HG03039 (cell line): ENCODE results near the gene NPR2.

Experiments used
- ATAC-seq: cut with Tn5 transposase; IDR thresholded peaks from one replicate; pipeline ENCODE4 v1.9.1; 2021; ENCODE audit warnings: mild to moderate bottlenecking, moderate library complexity; ENCODE audit not compliant: unreplicated experiment

The NPR2 gene

DNA sequence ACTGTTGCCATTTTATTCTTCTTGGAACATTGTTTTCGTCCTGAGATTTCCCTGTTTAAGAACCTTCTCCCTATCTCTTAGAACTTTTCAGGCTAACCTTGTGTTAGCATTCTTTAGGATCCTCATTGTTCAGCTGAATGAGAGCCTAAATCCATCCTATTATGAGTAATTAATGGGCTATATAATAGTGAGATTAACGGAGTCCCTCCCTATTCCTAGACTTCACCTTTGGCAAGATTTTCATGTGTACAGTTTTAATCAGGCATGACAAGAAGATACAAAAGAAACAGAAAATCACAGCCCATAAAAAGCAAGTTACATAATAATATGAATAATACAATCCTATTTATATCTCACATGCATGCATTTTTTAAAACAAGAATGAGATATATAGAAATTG lies 28.2 kb upstream of the NPR2 start:
- ATAC-seq, result no peak

DNA sequence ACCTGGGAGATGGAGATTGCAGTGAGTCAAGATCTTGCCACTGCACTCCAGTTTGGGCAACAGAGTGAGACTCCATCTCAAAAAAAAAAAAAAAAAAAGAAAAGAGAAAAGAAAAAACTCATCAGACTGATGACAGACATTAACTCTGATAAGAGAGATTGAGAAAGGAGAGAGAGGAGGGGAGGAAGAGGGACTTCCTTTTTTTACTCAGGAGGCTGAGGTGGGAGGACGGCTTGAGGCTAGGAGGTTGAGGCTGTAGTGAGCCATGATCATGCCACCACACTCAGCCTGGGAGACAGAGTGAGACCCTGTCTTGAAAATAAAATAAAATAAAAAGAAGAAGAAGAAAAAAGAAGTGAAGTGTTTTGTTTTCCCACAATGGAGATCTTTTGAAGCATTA lies 27.6 kb upstream of the NPR2 start:
- no peak for ATAC-seq

DNA sequence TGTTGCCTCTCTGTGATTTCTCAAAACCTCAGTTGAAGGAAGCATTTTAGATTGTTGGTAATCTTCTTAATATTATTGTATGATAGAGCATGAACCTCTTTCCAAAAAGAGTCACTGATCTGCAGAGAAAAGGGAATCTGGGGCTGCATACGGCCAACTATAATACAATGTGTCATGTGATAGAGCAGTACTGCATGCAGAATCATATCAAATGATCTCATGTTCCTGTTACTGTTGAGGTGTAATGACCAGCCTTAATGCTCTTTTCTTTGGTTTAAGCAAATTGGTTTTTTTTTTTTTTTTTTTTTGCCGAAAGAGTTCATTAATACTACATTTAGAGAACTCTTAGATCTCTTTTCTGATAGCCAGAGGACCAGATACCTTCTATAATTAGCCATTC lies 24.4 kb upstream of the NPR2 start:
- no peak for ATAC-seq

DNA sequence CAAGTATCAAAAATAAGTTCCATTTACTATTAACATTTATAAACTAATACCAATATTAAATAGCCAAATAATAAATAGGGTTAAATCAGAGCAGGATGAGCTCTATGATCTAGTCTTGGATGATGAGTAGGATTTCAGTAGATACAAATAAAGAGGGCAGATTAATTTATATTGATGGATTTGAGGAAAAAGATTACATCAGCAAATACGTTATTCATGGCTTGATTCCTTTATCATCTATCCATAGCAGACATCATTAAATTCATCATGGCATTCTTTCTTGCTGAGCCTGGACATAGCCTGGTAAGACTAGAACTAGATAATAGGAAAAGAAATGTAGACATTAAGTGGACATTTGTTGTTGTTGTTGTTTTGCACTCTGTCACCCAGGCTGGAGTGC lies 23.9 kb upstream of the NPR2 start:
- no peak for ATAC-seq

DNA sequence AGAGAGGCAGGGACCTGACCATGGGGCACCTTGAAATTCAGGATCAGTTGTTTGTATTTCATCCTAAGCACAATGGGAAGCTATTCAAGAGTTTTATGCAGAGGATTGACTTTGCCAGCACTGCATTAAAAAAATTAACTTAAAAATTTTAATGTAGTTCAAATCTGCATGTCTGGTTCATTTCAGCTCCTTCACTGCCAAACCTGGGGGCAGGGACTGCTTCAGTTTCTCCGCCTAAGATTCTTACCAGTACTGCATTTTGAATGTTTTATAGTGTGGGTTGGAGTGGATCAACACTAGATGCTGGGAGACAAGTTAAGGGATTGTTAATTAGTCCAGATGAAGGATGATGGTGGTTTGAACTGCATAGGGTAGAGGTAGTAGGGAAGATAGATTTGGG lies 21.6 kb upstream of the NPR2 start:
- ATAC-seq, result no peak

DNA sequence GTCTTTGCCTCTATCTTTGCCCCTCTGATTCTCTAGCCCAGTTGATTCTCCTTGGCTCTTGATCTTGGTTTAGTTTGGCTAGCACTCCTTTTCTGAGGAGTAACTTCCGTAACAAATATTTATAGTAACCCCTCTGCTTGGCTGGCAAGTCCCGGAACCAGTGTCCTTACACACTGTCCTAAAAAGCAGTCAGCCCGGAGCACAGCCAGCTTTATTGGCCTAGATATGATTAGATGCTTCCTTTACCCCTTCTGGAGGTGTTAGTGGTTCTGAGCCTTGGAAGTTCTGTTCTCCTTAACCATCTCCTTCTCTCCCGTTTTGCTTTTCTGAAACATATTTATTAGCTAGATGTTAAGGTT lies 20.3 kb upstream of the NPR2 start:
- ATAC-seq, result no peak

DNA sequence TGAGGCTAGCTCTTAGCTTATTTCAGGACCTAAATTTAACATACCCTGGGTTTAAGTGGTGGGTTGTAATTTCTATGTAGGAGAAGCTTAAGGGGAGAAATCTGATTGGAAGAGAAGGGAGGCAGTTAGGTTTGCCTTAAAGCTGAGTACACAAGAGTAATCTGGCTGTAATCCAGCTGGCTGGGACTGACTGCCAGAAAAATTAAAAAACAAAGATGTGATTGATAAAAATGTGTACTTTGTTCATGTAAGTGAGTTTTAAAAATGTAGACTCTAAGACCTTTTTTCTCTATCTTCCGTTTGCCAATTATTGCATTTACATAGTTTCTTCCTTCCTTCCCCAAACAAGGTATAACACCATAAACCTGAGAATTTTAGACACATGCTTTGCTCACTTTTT lies 19.9 kb upstream of the NPR2 start:
- no peak for ATAC-seq

DNA sequence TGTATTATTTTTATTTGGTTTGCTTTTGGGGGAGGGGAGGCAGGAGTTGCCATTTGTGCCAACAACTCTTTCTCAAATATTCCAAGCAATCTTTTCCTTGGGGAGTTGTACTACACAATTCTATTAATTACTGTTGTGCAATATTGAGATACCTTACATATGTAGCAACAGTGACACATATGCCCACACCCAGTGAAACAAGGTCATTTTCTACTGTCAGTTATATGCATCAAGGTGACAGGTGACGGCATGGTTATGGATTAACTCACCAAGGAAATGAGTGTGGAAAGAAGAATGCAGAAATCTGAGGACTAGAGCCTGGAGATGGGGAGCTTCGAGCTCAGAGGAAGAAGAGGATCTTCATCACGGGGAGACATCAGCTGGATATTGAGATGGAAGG lies 19.4 kb upstream of the NPR2 start:
- ATAC-seq, result no peak

DNA sequence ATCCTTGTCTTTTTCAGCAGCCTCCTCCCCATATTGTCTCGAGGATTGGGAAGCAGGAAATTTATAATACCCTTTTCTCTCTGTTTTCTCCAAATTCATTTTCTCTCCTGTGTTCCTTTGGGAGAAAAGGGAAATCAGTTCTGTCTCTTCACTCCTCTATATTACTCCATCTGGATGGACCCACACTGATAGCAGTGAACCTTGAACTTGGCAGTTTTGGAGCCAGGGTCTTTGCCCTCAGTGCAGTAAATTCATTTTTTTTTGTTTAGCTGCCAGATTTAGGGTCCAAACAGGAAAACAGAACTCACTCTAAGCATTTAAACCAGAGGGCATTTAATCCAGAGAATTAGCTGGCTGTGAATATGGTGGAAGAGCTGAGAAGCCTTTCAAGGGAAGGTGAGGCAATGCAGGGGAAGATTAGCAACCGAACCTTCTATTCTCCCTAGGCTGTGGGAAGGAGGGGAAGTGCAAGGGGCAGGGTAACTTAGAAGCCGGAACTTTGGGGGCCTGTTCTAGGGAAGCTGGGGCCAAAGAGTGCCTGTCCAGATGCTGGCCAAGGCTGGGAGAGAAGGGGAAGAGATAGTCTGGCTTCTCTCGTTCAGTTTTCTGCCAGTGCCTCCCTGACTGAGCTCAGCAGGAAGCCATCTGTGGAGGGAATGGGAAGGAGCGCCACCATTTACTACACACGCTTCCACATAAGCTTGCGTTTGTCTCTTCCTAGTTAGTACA lies 16.3 kb upstream of the NPR2 start:
- no peak for ATAC-seq

DNA sequence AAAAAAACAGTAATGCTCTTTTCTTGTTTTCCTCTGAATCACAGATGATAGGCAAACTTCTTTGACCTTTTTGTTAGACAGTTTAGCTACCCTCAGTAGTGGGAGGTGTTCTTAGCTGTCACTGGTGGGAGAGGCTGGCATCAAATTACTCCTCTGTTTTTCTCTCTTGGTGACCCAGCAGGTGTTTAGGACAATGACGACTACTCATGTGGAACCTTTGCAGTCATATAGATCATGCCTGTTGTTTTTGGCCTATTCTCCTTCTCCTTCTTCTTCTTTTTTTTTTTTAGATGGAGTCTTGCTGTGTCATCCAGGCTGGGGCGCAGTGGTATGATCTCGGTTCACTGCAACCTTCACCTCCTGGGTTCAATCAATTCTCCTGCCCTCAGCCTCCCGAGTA lies 15.4 kb upstream of the NPR2 start:
- no peak for ATAC-seq

DNA sequence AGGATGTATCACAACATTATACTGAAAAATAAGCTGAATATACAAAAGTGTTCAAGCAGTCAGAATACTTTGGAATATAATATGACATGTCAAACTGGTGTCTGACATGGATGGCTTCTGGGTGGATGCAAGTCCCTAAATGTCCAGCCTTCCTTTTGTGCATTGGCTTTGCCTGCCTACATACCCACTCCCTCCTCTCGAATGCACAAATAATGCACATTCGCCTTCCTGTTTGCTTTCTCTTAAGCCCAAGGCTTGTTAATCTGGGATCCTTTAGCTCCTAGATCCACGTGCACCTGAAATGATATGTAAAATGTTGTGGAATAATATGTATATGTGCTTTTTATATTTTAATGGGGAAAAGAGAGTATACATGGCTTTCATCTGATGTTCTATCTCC lies 12.9 kb upstream of the NPR2 start:
- ATAC-seq, result no peak

DNA sequence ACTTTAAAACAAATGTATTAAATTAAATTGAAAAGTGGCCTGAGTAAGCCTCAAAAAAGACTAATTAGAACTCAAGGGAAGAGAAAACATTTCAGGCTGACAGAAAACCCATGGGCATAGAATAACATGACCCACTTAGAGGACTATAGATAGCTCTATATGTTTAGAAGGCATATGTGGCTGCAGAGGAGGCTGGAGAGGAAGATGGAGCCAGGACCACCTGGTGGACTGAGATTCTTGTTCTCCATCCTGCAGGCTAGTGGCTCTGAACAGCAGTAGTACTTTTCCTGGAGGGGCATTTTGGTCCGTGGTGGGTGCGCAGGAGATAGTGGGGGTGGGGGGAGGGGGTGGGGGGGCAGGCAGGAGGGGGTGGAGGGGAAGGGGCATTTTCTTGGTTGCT lies 10.3 kb upstream of the NPR2 start:
- no peak for ATAC-seq

DNA sequence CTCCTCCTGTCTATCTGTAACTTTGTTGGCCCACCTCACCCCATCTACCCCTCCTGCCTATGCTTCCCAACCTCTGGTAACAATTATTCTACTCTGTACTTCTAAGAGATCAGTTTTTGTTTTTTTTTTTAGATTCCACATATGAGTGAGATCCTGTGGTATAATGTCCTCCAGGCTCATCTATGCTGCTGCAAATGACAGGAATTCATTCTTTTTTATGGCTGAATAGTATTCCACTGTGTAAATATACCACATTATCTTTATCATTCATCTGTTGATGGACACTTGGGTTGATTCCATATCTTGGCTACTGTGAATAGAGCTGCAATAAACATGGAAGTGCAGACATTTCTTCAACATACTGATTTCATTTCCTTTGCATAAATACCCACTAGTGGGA lies 8.0 kb upstream of the NPR2 start:
- ATAC-seq, result no peak

DNA sequence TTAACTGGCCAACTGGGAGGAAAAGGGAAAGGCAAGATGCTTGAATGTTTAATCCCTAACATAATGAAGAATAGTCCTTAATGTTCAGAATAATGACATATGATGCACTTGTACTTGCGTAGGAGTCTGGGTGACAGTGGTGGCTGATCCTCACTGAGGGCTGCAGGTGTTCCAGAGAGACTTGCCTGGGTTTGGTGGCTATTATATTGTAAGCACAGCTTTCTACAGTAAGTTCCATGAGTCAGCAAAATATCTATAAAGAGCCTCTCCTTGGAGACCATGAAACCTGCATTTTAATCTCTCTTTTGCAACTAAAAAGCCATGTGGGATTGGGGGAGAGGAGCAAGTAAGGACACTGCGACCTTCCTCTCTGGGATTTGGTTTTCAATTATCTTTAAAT lies 1.9 kb upstream of the NPR2 start:
- no peak for ATAC-seq

DNA sequence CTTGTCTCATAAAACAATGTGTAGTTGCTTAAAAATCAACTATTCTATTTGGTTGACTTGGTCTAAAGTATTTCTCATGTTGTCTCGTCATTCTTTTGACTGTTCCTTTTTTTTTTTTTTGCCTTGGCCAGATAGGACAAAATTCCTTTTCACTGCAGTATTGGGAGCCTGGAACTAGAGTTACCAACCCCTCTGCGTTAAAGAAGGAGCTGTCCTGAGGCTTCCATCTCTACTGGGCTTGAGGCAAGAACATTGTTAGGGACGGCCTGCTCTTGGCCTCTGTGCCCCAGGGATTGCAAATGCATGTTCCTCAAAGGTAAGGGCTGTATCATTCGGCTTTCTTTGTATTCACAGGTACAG lies 1.4 kb upstream of the NPR2 start:
- ATAC-seq, result no peak

DNA sequence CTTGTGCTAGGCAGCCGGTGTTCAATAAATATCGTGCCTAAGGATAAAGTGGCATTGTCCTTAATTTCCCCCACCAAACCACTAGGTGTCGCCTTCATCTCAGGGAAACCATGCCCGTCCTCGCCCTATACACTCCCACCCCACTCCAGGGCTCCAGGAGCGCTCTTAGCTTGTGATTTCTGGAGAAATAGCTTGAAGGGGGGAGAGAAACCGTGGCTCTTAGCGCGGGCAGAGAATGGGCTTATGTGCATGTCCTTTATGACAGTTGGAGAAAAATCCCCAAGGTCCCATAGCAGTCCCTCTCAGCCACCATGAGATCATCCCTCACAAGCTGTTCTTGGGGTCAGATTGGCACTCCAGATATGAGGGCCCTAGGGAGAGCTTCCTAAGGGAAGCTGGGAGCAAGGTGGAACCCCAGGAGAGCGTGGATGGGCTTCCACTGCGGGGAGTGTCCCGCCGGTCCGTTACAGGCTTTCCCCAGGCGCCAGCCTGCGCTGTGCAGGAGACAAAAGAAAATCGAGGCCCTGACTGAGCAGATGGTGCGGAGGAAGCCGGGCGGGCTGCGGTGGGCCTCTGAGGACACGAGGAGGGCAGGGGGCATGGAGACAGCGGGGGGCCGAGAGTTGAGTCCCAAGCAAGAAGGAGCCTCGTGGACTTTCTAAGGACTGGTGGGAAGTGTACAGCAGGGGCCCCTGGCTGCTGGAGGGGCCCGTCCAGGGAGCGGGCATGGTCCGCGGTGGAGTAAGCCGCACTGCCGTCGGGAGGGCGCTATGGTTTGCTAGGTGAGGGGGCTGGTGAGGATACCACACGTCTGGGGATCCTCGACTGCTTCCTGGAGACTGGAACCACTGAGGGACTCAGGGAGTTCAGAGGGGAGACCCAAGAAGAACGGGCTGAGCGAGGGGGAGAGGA lies 750 bp upstream of the NPR2 start:
- no peak for ATAC-seq

DNA sequence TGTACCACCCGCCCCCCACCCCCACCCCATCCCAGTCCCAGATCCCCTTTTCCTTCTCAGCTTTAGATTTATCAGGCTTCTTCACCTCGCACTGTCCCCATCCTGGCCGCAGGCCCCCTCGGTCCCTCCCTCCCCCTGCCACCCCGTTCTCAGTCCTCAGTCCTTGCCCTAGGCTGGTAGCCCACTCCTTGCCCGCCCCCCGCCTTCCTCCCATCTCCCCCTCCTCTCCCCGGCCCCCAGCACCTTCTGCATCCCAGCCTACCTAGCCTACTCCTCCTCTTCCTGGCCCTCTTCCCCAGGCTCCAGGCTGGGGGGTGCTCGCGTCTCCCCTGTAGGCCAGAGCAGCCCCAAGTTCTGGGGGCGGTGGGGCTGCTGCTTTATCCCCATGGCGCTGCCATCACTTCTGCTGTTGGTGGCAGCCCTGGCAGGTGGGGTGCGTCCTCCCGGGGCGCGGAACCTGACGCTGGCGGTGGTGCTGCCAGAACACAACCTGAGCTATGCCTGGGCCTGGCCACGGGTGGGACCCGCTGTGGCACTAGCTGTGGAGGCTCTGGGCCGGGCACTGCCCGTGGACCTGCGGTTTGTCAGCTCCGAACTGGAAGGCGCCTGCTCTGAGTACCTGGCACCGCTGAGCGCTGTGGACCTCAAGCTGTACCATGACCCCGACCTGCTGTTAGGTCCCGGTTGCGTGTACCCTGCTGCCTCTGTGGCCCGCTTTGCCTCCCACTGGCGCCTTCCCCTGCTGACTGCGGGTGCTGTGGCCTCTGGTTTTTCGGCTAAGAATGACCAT lies 828 bp downstream of the NPR2 start:
- no peak for ATAC-seq

DNA sequence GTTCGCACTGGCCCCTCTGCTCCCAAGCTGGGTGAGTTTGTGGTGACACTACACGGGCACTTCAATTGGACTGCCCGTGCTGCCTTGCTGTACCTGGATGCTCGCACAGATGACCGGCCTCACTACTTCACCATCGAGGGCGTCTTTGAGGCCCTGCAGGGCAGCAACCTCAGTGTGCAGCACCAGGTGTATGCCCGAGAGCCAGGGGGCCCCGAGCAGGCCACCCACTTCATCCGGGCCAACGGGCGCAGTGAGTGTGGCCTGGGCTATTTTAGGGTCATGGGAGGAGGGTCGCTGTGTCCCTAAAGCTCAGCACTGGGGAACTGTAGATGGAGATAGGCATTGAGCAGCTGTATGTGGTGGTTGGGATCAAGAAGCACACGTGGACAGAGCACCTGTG lies 1.4 kb downstream of the NPR2 start:
- no peak for ATAC-seq

DNA sequence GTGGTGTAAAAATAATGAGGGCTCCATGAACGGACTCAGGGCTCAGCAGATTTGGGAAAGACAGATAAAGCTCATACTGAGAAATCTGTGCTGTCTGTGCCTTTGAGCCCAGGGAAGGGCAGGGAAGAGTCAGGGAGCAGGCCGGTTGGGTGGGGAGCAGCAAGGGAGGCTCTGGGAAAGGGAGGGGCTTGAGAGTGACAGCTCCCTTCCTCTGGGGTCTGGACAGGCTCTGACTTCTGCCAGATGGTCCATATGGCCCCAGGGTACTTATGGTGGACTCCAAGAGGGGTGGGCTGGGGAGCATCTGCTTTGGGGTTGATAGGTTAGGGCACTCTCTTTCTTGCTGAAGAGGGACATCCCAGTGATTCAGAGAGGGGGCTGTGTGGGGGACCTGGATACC lies 2.1 kb downstream of the NPR2 start:
- ATAC-seq, result no peak

DNA sequence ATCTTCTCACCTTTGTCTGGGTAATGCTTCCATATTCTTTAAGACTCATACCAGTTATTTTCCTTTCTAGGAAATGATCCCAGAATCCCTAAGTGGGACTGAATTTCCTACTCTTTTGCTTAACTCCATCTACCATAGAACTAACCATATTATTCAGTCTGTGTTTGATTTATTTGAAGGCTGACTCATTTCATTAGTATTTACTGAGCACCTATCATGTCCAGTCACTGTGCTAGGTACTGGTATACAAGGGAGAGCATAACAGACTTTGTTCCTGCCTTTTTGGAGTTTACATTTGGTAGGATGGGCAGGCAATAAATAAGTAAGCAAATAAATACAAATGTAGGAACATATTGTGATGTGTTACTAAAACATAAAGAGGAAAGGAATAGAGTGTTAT lies 4.3 kb downstream of the NPR2 start:
- no peak for ATAC-seq

DNA sequence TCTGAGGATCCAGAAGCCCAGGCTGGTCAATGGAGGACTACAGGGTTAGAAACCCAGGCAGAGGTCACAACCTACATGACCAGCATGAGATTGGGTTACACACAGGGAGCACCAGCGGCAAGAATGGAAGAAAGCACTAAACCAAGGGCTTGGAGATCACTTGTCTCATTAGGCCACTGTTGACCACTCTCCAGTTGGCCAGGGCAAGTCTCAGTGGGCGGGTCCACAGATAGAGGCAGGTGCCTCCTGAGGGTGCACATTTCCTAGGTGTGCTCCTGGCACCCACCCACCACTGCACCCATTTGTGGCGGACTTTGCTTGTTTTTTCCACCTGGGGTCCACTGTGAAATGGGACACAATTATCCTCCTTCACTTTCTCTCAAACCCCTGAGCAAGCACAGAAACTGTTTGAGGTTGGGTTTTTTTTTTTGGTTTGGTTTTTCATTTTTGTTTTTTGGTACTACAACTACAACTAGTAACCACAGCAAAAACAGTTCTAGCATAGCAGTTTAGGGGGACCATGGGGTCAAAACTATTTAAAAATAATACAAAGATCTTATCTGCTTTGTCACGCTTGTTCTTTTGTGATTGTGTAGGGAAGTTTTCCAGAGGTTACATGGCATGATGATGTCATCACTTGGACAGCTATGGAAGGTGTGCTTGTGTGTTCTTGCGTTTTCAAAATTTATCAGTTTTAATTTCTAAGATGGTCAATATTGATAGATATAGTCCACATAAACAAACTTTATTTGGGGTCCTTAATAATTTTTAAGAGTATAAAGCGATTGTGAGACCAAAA lies 6.1 kb downstream of the NPR2 start:
- no peak for ATAC-seq
